Adipocyte (in vitro differentiated cells): Measurements from ENCODE around the gene MICA.
"Not testable (repeated sequence)": the region's sequence is repeated elsewhere in the genome, so short reads cannot be mapped to it uniquely, and the experiment has no call there.

Experiments used
- DNase-seq: peaks from one replicate; pipeline ENCODE4 v3.0.0-alpha.2; 2015; ENCODE audit warnings: low read depth
- H3K27me3 ChIP-seq: replicated peaks from 2 replicates; pipeline ENCODE4 v1.7.0; 2013; ENCODE audit warnings: mild to moderate bottlenecking, low read length, moderate library complexity; ENCODE audit not compliant: control insufficient read depth, insufficient read depth
- H3K36me3 ChIP-seq: 2 replicates; pipeline ENCODE4 v1.7.0; 2013; ENCODE audit warnings: low read length, mild to moderate bottlenecking, moderate library complexity; ENCODE audit not compliant: control insufficient read depth, insufficient read depth, severe bottlenecking
- H3K4me1 ChIP-seq: 2 replicates; pipeline ENCODE4 v1.7.0; 2013; ENCODE audit warnings: mild to moderate bottlenecking, low read length, moderate library complexity; ENCODE audit not compliant: control insufficient read depth, insufficient read depth
- H3K4me3 ChIP-seq: 2 replicates; pipeline ENCODE4 v1.7.0; 2013; ENCODE audit warnings: mild to moderate bottlenecking, low read length, moderate library complexity
- H3K9ac ChIP-seq: 2 replicates; pipeline ENCODE4 v1.7.0; 2013; ENCODE audit warnings: mild to moderate bottlenecking, low read length, moderate library complexity
- H3K9me3 ChIP-seq: 2 replicates; pipeline ENCODE4 v1.7.0; 2013; ENCODE audit warnings: mild to moderate bottlenecking, low read length, moderate library complexity; ENCODE audit not compliant: control insufficient read depth

MICA gene

DNA sequence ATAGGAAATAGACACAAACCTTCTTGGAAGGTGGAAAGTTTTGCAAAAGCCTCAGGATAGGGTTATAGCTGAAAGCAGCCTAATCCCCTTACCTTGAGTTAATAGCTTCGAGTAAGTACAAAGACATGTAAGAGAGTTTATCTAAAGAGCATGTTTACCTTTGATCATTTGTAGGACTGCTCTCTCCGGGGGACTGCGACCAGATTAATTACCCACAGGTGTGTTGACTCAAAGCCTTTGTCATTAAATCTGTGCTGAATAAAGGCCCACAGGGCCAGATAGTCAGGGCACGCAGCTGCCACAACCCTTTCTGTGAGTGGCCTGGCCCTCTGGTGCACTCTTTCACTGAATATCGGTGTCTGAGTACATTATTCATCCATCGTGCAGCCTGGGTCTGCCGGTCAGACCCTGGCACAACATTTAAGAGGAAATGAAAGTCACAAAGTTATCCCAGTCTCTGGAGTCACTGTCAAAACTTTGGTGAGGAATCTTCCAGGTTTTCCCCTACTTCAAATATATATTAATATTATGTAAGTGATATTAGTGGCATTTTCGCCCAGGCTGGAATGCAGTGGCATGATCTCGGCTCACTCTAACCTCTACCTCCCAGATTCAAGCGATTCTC, 5.4 kb upstream of the MICA start:
- H3K36me3 ChIP-seq: peaks cover 4% of the 10 kb centered on the region
- H3K9ac ChIP-seq: peak overlapping the region; percentile 99
- no peaks in the 10 kb centered on the region for H3K9me3 ChIP-seq
- H3K27me3 ChIP-seq: no peaks in the 10 kb centered on the region
- no peak for DNase-seq
- peak overlapping the region; percentile 96 for H3K4me3 ChIP-seq
- peaks cover 43% of the 10 kb centered on the region for H3K4me1 ChIP-seq

DNA sequence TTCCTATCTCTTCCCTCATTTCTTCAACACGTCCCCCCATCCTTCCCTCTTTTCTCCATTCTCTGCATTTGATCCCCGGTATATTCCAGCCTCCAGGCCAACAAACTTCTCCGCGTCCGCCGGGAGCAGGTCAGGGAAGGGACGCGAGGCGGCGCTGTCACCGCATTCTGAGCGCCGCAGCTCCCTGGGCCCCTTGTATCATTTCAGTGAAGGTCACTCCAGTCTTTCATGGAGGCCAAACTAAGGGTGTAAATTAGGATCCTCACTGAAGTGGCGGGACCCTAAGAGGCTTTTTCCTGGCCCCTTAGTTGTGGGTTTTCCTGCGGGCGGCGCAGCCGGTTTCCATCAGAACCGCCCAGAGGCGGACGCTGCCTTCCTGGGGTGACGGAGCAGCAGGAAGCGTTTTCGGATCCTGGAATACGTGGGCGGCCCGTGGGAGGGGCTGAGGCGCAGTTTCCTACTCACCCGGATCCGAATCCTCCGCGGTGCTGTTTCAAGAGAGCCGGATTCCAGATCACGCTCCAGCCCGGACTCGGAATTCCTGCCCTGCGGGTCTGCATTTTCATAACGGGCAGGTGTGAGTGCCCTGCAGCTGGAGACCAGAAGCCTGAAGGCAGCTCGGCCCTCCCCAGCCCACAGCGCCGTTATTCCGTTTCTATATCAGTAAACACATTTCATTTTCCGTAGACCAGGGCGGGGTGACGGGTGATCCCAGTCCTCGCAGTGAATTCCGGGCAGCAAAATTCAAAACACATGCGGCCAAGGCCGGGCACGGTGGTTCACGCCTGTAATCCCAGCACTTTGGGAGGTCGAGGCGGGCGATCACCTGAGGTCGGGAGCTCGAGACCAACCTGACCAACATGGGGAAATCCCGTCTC, 3.6 kb upstream of the MICA start:
- no peaks in the 10 kb centered on the region for H3K27me3 ChIP-seq
- H3K36me3 ChIP-seq: no peaks in the 10 kb centered on the region
- peaks cover 50% of the 10 kb centered on the region for H3K4me1 ChIP-seq
- H3K9ac ChIP-seq: peak overlapping the region; percentile 99
- H3K4me3 ChIP-seq: peak overlapping the region; percentile 96
- H3K9me3 ChIP-seq: no peaks in the 10 kb centered on the region
- peak; percentile 96 for DNase-seq

DNA sequence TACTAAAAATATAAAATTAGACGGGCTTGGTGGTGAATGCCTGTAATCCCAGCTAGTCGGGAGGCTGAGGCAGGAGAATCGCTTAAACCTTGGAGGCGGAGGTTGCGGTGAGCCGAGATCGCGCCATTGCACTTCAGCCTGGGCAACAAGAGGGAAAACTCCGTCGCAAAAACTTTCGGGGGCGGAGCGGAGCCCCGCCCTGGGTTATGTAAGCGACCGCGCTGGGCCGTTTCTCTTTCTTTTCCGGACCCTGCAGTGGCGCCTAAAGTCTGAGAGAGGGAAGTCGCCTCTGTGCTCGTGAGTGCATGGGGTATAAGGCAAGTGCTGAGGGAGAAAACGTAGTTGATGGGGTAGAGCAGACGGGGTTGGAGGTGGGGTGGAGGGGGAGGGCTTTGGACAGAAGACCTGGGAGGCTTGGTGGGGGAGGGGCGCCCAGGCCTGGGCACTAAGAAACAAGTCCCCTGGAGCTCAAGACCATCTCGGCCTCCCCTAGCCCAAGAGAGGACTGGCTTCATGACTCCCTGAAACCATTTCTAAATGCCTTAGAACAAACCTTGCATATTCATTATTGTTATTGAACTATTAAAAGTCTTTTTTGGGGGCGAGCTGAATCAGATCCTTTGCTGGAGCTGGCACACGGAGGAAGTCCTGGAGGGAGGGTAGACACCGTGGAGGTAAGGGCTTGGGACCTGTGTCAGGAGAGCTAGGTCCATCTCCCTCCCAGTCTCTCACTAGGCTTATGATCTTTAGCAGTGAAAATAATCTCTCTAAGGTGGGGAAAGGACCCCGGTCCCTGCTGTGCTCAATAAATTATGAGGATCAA, 2.7 kb upstream of the MICA start:
- DNase-seq: peak; percentile 73
- Histone ChIP-seq H3K27me3 (no peaks in the 10 kb centered on the region), H3K4me3 (peak overlapping the region; percentile 96), H3K9ac (peak overlapping the region; percentile 99), H3K36me3 (peaks cover 2% of the 10 kb centered on the region), H3K4me1 (peaks cover 50% of the 10 kb centered on the region), H3K9me3 (no peaks in the 10 kb centered on the region)

DNA sequence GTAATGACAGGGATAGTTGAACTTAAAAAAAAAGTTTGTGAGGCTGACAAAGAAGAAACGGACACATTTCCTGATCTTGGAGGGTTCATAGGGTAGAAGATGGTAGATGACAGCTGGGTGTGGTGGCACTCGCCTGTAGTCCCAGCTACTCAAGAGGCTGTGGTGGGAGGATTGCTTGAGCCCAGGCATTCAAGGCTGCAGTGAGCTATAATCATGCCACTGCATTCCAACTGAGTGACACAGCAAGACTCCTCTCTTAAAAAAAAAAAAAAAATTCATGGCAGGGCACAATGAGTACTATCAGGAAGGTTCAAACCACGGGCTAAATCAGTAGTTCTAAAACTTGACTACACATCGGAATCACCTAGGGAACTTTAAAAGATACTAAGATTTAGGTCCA, 2.0 kb upstream of the MICA start:
- H3K27me3 ChIP-seq: no peaks in the 10 kb centered on the region
- peaks cover 46% of the 10 kb centered on the region for H3K4me1 ChIP-seq
- peaks cover 6% of the 10 kb centered on the region for H3K36me3 ChIP-seq
- H3K9ac ChIP-seq: peak overlapping the region; percentile 99
- peak; percentile 81 for DNase-seq
- H3K4me3 ChIP-seq: peak overlapping the region; percentile 96
- no peaks in the 10 kb centered on the region for H3K9me3 ChIP-seq

DNA sequence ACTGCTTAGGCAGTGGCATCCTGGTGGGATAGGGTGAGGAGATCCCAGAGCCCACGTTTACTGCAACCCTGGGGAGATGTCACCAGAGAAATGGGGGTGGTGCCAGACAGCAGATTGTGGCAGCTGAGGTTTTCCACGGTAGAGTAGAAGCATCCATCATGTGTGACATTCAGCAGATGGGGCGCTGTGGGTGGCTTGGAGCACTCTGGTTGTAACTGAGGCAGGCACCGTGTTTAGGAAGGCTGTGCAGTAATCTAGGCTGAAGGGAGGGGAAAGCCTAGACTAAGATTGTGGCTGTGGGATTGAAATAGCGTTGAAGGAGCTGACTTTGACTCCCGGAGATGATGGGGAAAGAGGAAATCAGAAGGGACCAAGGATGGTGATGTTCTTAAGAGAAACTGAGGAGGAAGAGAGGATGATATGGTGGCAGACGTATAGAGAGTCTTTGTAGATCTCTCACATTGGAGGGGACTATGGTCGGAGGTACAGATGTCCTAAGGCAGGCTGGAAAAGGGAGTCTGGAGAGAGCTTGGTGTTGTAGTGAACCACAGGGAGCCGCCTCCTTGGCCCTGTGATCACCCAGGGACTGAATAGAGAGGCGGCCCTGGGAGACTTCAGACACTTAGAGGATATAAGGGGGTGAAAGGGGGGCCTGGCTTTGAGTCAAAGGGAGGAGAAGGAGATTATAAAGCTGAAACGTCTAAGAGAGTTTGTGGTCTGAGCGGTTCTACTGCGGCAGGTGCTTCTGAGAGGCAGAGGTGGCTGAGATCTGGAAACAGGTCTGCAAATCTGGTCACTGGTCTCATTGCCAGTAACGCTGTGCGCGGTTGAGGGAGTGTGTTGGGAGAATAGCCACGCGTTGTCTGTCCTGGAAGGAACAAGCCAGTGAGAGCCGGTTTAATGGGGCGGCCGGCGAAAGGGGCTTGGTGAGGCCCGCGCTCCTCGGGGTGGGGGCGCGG, 792 bp upstream of the MICA start:
- Histone ChIP-seq H3K27me3 (no peaks in the 10 kb centered on the region), H3K36me3 (peaks cover 6% of the 10 kb centered on the region), H3K4me3 (peak overlapping the region; percentile 96), H3K9ac (peak overlapping the region; percentile 86), H3K4me1 (peaks cover 41% of the 10 kb centered on the region), H3K9me3 (no peaks in the 10 kb centered on the region)
- DNase-seq: peak; percentile 28

DNA sequence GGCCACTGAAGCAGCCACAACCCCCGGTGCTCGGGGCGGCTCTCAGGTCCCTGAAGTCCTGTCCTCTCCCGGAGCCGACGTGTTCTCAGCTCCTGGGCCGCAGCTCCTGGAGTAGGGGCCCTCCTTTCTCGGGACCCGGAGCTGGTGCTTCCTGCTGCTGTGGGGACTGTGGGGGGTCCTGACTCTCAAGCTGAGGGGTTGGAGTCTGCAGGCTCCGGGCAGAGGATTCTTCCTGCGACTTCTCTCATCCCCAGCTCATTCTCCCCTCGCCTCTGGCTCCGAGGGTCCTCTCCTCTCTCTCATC, 618 bp downstream of the MICA start:
- H3K4me3 ChIP-seq: peak overlapping the region; percentile 96
- DNase-seq, H3K36me3 ChIP-seq, H3K9me3 ChIP-seq, H3K27me3 ChIP-seq: not testable (repeated sequence)
- peak overlapping the region; percentile 86 for H3K9ac ChIP-seq
- peaks cover 37% of the 10 kb centered on the region for H3K4me1 ChIP-seq

DNA sequence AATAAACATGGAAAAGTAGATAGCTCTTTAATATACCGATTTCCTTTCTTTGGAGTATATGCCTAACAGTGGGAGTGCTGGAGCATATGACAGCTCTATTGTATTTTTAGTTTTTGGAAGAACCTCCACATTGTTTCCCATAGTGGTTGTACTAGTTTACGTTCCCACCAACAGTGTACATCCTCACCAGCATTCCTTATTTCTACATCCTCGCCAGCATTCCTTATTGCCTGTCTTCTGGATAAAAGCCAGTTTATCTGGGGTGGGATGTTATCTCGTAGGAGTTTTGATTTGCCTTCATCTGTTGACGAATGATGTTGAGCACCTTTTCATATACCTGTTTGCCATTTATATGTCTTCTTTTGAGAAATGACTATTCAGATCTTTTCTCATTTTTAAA, 2.6 kb downstream of the MICA start:
- DNase-seq: no peak
- no peak overlapping the region for H3K9ac ChIP-seq
- H3K4me1 ChIP-seq: peaks cover 37% of the 10 kb centered on the region
- H3K4me3 ChIP-seq: no peak overlapping the region
- no peaks in the 10 kb centered on the region for H3K9me3 ChIP-seq
- peaks cover 8% of the 10 kb centered on the region for H3K36me3 ChIP-seq
- no peaks in the 10 kb centered on the region for H3K27me3 ChIP-seq

DNA sequence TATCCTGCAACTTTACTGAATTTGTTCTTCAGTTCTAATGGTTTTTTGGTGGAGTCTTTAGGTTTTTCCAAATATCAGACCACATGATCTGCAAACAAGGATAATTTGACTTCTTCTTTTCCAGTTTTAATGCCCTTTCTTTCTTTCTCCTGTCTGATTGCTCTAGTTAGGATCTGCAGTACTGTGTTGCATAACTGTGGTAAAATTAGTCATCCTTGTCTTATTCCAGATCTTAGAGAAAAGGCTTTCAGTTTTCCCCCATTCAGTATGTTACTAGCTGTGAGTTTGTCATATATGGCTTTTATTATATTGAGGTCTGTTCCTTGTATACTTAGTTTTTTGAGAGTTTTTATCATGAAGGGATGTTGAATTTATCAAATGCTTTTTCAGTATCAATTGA, 4.3 kb downstream of the MICA start:
- H3K4me1 ChIP-seq: peaks cover 25% of the 10 kb centered on the region
- no peaks in the 10 kb centered on the region for H3K27me3 ChIP-seq
- H3K9me3 ChIP-seq: no peaks in the 10 kb centered on the region
- H3K9ac ChIP-seq: peak overlapping the region; percentile 6
- DNase-seq: peak; percentile 82
- H3K36me3 ChIP-seq: peaks cover 25% of the 10 kb centered on the region
- peak overlapping the region; percentile 24 for H3K4me3 ChIP-seq

DNA sequence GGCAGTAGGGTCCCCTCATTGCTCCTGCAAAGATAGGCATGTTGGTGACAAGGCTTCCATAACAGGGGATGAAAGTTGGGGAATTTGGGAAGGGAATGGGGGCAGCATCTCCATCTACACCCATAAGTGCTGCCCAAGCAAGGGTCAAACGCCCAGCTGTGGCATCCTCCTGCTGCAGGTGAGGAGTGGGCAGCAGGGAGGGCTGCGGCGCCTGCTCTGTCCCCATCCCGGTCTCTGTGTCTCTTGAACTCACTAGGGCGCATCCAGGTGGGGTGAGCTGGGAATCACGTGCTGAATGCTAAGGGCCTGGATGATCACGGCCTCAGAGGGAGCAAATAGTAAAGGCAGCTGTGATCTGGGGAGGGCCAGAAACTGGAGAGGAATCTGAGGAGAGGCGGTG, 9.1 kb downstream of the MICA start:
- H3K4me1 ChIP-seq: peaks cover 11% of the 10 kb centered on the region
- no peaks in the 10 kb centered on the region for H3K9me3 ChIP-seq
- no peak for DNase-seq
- H3K27me3 ChIP-seq: no peaks in the 10 kb centered on the region
- H3K9ac ChIP-seq: no peak overlapping the region
- H3K36me3 ChIP-seq: peaks cover 58% of the 10 kb centered on the region
- no peak overlapping the region for H3K4me3 ChIP-seq

DNA sequence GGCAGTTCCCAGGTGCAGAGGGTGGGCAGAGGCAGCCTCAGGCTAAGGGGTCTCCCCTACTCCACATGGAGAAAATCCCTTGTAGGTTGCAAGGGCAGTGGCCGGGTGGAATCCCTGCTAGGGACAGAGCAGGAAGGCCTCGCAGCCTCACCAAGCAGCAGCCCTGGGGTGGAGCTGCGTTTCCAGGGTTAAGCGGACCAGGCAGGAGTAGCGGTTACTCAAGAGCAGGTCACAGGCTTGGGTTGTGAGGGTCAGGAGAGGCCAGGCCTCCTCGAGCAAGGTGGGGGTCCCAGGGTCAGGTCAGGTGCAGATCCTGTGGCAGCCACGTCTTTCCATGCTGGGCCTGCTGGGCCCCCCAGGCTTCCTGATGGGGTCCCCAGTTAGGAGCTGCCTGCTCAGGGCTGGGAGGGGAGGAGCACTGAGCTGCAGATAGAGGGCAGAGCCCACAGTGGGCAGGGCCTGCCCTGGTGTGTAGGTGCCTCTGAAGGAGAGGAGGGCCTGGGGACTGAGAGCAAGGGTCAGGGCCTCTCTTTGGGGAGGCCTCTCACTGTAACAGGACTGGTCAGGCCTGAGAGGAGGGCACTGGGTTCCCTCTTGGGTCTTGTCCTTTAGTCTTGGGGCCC, 10.9 kb downstream of the MICA start:
- not testable (repeated sequence) for H3K27me3 ChIP-seq, H3K4me1 ChIP-seq, H3K9ac ChIP-seq, DNase-seq, H3K9me3 ChIP-seq, H3K4me3 ChIP-seq
- H3K36me3 ChIP-seq: peaks cover 58% of the 10 kb centered on the region
